Measurements from ENCODE around the gene HECW1. TPM values are rescaled to one million over a fixed set of nuclear protein-coding genes. Genes with fewer than 3 reads are reported as not detected.

Gene HECW1
- total RNA-seq, 1 donor = under 0.01 TPM

DNA sequence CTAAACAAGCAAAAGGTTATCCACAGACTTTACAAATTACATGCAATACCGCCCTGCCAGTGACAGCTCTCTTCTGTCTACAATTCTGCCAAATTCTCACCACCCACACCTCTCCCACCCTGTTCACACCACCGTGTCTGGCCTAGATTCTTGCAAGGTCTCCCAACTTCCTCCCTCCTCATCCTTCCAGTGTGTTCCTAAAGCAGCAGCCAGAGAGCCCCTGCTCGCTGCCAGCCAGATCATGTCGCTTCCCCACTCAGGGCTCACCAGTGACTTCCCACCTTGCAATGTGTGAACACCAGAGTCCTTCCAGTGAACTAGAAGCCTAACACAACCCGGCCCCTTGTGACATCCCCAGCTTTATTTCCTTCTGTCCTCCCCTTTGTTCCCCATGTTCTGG, 121.6 kb downstream of the HECW1 start:
- Histone ChIP-seq H3K9me3 (ENCODE audit: low read depth, low read length) (no peaks in the 10 kb centered on the region), H3K4me3 (ENCODE audit: low read length) (no peak overlapping the region), H3K27me3 (ENCODE audit: insufficient read depth, low read length) (peaks cover 5% of the 10 kb centered on the region), H3K4me1 (ENCODE audit: insufficient read depth, low read length) (no peaks in the 10 kb centered on the region)

DNA sequence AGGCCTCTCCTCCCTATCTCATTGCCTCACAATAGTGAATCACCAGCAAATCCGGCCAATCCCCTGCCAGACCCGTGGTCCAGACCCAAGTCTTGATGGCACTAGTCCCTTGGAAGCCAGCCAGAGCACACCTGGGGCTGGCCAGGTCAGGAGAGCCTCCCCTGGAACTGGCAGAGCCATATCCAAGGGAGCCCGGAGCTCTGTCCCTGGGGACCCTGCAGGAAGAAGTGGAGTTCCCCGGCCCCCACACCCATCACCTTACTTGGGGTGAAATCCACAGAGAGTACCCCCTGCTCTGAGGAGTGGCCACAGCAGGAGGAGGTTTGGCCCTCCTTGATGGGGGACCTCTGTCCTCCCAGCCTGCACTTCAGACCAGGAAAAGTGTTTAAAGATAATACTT, 122.5 kb downstream of the HECW1 start:
- Histone ChIP-seq H3K9me3 (ENCODE audit: low read depth, low read length) (no peaks in the 10 kb centered on the region), H3K4me1 (ENCODE audit: insufficient read depth, low read length) (no peaks in the 10 kb centered on the region), H3K27me3 (ENCODE audit: insufficient read depth, low read length) (no peaks in the 10 kb centered on the region), H3K4me3 (ENCODE audit: low read length) (no peak overlapping the region)

DNA sequence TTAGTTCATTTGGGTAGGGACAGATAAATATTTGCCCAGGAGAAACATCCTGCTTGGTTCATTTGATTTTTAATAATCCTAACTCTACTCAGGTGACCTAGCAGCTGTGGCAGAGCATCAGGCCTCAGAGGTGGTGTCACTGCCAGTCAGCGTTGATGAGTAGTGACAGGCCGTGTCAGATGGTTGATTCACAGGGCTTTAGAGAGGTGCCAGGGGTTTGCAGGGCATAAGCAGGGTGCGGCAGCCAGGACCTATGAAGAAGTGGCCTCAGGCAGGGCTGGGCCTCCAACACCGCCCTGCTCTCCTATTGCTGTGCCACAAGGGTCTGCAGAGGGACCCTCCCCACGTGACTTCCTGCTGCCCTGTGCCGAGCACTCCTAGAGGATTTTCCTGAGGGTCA, 128.1 kb downstream of the HECW1 start:
- no peaks in the 10 kb centered on the region for H3K27me3 ChIP-seq (ENCODE audit: insufficient read depth, low read length)
- no peaks in the 10 kb centered on the region for H3K9me3 ChIP-seq (ENCODE audit: low read depth, low read length)
- no peaks in the 10 kb centered on the region for H3K4me1 ChIP-seq (ENCODE audit: insufficient read depth, low read length)
- no peak overlapping the region for H3K4me3 ChIP-seq (ENCODE audit: low read length)

DNA sequence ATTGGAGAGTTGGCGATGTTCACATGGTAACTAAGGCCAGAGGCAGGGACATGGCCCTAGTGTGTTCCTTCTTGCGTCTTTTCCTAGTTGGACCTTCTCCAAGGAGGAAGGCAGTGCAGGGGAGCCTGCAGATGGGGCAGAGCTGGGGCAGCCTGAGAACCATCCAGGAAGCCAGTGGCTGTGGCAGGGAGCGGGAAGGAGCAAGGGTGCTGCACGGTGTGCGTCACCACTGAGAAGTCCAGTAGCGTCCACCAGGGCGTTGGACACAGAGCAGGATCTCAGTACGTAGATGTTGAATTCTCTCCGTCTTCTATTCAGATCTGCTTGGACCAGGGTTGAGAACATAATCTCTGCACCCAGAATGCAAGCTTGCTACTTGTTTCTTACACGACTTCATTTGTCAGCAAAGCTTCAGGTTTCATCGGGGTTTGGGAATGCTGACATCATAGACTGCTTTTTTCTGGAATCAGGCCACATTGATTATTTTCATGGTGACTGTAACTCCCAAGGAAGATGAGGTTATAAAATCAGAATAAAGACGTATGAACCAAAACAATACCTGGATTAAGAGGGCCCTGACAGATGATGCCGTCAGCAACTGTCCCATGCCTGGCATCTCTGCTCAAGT, 130.3 kb downstream of the HECW1 start:
- Histone ChIP-seq H3K4me1 (ENCODE audit: insufficient read depth, low read length) (no peaks in the 10 kb centered on the region), H3K9me3 (ENCODE audit: low read depth, low read length) (no peaks in the 10 kb centered on the region), H3K4me3 (ENCODE audit: low read length) (no peak overlapping the region), H3K27me3 (ENCODE audit: insufficient read depth, low read length) (no peaks in the 10 kb centered on the region)

DNA sequence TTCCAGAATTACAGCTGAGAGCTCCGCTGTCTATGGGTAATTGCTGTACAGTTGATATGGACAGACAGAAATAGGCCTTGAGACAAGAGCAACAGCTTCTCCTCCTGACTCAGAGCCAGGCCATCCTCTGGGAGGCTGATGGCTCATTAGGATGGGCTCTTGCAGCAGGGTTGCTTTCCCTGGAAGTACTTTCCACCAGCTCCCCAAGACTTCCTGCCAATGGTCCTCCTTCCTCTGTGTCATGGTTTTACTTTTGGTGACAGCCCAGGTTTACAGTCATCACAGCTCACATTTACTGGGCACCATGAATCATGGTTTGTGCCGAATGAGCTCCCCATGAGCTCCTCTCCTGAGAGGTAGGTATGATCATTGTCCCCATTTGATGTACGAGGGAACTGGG, 131.8 kb downstream of the HECW1 start:
- H3K9me3 ChIP-seq (ENCODE audit: low read depth, low read length) = no peaks in the 10 kb centered on the region
- H3K4me1 ChIP-seq (ENCODE audit: insufficient read depth, low read length) = no peaks in the 10 kb centered on the region

DNA sequence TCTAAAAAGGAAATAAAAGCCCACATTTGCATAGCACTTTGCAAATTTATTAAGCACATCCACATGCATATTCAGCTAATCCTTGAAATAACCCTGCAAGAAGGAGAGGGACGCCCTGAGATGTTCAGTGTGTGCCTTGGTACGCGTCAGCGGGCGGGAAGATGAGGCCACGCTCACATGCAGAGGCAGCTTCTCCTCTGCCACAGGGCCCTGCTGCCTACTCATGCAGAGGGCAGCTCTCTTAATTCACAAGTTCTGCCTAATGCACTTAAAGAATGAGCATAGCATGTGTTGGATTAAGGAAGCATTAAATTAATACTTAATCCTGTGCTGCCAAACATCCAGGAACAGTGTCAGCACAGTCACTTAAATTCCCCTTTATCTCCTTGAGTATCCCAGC, 132.3 kb downstream of the HECW1 start:
- H3K4me1 ChIP-seq (ENCODE audit: insufficient read depth, low read length) = no peaks in the 10 kb centered on the region
- no peaks in the 10 kb centered on the region for H3K9me3 ChIP-seq (ENCODE audit: low read depth, low read length)
- no peak overlapping the region for H3K4me3 ChIP-seq (ENCODE audit: low read length)
- H3K27me3 ChIP-seq (ENCODE audit: insufficient read depth, low read length) = no peaks in the 10 kb centered on the region

More for the DNA sequence above, 131.8 kb downstream of the HECW1 start:
- no peaks in the 10 kb centered on the region for H3K27me3 ChIP-seq (ENCODE audit: insufficient read depth, low read length)
- H3K4me3 ChIP-seq (ENCODE audit: low read length) = no peak overlapping the region

DNA sequence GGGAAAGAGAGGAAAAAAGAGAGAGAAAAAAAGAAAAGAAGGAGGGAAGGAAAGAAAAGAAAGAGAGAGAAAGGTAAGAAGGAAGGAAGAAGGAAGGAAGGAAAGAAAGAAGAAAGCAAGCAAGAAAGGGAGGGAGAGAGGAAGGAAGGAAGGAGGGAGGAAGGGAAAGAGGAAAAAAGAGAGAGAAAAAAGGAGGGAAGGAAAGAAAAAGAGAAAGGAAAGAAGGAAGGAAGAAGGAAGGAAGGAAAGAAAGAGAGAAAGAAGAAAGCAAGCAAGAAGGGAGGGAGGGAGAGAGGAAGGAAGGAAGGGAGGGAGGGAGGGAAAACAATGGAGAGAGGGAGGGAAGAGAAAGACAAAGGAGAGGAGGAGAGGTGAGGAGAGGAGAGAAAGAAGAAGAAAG, 135.3 kb downstream of the HECW1 start:
- Histone ChIP-seq H3K4me3 (ENCODE audit: low read length) (no peak overlapping the region), H3K9me3 (ENCODE audit: low read depth, low read length) (no peaks in the 10 kb centered on the region), H3K27me3 (ENCODE audit: insufficient read depth, low read length) (no peaks in the 10 kb centered on the region), H3K4me1 (ENCODE audit: insufficient read depth, low read length) (no peaks in the 10 kb centered on the region)

DNA sequence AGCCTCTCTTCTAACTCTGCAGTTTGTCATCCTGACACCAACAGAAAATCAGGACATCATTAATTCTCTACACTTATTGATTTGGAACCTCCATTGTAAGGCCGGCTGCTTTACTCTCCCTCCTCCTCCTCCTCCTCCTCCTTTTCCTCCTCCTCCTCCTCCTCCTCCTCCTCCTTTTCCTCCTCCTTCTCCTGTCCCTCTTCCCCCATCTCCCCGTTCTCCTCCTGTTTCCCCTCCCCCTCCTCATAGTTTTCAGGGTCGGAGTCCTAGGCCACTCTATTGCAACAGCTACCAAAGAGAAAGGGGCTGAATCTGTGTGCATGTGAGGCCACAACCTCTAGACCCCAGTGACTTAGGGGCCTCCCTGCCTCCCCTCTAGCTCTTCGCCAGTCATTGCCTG, 136.1 kb downstream of the HECW1 start:
- no peaks in the 10 kb centered on the region for H3K4me1 ChIP-seq (ENCODE audit: insufficient read depth, low read length)
- H3K27me3 ChIP-seq (ENCODE audit: insufficient read depth, low read length) = no peaks in the 10 kb centered on the region
- no peak overlapping the region for H3K4me3 ChIP-seq (ENCODE audit: low read length)
- no peaks in the 10 kb centered on the region for H3K9me3 ChIP-seq (ENCODE audit: low read depth, low read length)

DNA sequence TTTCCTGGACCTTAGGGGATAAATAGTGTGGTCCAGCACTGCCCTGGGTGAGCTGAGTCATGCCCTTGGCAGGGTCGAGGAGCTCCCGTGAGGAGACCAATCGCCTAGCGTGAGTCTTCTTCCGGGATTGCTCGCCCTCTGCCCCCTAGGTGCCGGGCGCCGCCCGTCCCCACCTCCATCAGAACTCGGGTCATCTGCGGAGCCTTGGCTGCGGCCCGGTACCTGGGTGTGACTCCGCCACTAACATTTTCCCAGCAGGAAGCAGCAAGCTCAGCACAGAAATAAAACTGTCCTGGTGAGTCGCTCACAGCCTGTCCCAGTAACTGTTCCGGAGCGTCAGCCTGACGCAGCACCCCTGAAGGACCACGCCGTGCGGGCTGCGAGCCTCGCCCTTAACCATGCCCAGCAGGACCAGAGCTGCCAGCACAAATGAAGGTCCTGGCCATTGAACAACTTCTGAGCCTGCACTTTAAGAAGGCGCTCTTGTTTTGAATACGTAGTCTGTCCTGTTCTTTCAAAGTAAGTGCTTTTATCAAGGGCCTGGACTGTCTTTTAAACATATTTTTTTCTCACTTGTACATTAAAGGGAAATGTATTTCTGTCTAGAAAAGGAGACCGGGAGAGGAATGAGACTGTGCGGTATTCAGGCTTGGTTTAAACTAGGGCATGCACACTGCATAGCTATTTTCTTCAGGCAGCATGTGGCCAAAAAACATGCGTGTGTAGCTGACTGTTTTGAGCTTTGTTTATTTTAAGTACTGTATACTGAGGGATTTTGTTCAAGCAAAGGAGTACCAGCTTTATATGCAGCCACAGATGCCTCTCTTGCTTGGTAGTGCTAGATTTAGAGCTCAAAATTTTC, 136.7 kb downstream of the HECW1 start:
- H3K4me3 ChIP-seq (ENCODE audit: low read length) = no peak overlapping the region
- no peaks in the 10 kb centered on the region for H3K4me1 ChIP-seq (ENCODE audit: insufficient read depth, low read length)
- no peaks in the 10 kb centered on the region for H3K27me3 ChIP-seq (ENCODE audit: insufficient read depth, low read length)
- H3K9me3 ChIP-seq (ENCODE audit: low read depth, low read length) = no peaks in the 10 kb centered on the region

DNA sequence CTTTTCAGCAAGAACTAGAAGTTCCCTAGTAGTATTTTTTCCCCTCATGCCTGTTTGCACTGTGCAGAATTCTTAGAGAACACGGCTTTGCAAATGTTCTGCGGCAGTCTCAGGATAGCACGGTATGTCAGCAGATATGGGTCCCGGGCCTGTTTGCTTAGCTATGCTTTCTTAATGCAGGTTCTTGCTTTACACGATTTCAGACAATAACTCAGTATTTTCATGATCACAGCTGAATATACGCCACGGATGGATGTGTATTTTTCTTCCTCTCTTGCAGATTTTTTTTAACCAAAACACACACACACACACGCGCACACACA, 137.3 kb downstream of the HECW1 start:
- Histone ChIP-seq H3K9me3 (ENCODE audit: low read depth, low read length) (no peaks in the 10 kb centered on the region), H3K4me1 (ENCODE audit: insufficient read depth, low read length) (no peaks in the 10 kb centered on the region), H3K4me3 (ENCODE audit: low read length) (no peak overlapping the region), H3K27me3 (ENCODE audit: insufficient read depth, low read length) (no peaks in the 10 kb centered on the region)

DNA sequence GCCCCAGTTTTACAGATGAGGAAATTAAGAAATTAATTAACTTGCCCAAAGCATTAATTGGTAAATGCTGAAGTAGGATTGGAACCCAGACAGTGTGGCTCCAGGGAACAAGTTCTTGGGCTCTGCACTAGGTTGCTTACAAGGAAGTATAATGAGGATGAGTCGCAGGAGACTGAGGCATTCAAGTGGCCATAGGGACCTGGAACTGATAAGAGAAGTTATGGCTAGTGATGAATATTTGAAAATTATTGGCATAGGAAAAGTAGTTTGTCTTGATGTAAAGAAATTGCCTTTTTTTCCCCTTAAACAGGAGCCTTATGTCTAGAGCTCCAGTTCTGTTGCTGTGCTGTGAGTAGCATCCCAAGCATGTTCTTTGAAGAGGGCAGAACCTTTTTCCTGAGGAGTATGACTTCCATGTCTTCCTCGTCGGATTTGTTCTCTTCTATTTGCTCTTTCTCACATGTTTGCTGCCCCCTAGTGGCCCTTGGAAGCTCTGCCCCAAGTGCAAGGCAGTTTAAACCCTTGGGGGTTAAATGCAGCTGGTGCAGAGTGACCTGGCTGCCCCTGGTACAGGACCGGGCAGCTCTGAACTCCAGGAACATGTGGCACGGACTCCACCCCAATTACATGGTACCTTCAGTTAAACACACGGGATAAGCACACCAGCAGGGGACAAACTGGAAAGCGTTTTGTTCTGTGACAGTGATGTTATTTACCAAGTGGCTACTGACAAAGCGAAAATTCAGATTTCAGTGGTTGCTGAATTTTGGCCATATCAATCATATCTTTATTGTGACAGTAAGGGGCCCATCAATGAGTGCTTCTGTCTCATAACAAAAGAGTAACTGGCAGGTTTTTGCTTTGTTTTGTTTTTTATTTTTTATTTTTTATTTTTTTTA, 148.8 kb downstream of the HECW1 start:
- Histone ChIP-seq H3K27me3 (ENCODE audit: insufficient read depth, low read length) (peaks cover 3% of the 10 kb centered on the region), H3K9me3 (ENCODE audit: low read depth, low read length) (no peaks in the 10 kb centered on the region), H3K4me3 (ENCODE audit: low read length) (no peak overlapping the region), H3K4me1 (ENCODE audit: insufficient read depth, low read length) (no peaks in the 10 kb centered on the region)

DNA sequence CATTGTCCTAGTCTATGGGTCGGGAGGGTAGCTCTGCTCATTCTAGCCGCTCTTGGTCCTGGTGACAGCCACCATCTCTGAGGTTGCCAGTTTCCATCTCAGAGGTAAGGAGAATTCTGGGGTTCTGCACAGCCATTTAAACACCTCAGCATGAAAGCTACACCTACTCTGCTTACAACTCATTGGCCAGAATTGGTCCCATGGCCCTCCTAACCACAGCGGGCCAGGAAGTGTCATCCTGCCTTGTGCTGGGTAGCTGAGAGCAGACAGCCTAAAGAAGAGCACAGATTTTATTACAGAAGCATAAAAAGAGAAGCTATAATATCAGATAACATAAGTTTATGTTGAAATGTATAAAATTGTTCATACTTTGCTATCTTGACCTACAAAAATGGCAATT, 152.7 kb downstream of the HECW1 start:
- Histone ChIP-seq H3K27me3 (ENCODE audit: insufficient read depth, low read length) (peaks cover 6% of the 10 kb centered on the region), H3K9me3 (ENCODE audit: low read depth, low read length) (no peaks in the 10 kb centered on the region), H3K4me1 (ENCODE audit: insufficient read depth, low read length) (no peaks in the 10 kb centered on the region), H3K4me3 (ENCODE audit: low read length) (no peak overlapping the region)

DNA sequence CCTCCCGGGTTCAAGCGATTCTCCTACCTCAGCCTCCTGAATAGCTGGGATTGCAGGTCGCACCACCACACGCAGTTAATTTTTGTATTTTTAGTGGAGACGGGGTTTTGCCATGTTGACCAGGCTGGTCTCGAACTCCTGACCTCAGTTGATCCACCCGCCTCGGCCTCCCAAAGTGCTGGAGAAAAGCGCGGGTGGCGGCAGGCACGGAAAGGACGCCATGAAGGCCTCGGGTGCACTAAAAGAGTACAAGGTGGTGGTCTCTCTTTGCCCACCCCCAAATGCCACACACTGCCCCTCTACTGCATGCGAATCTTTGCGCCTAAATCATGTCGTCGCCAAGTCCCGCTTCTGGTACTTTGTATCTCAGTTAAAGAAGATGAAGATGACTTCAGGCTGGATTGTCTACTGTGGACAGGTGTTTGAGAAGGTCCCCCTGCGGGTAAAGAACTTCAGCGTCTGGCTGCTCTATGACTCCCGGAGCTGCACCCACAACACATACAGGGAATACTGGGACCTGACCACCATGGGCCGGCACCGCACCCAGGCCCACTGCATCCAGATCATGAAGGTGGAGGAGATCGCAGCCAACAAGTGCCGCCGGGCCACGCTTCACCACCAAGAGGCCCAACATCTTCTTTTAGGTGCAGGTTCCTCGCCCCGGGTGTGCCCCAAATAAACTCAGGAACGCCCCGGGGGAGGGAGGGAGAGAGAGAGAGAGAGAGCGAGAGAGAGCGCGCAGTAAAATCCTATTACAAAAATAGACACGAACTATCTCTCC, 161.7 kb downstream of the HECW1 start:
- Histone ChIP-seq H3K4me1 (ENCODE audit: insufficient read depth, low read length) (no peaks in the 10 kb centered on the region), H3K4me3 (ENCODE audit: low read length) (no peak overlapping the region), H3K27me3 (ENCODE audit: insufficient read depth, low read length) (peaks cover 7% of the 10 kb centered on the region), H3K9me3 (ENCODE audit: low read depth, low read length) (peaks cover 8% of the 10 kb centered on the region)

DNA sequence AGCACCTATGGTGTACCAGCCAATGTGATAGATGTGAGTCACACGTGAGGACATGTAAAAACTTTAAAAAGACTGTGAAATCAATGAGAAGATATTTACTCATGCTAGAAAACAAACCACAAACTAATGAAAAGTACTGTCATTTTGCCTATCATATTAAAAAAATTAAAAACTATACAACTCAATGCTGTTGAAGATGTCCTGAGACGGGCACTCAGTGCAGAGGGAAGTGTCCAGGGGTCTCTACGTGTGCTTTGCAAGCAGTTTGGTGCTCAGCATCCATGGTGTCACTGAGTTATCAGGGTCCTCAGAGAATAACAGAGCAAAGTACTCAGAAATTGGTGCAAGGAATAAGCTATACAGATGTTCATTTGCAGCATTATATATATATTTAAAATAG, 162.3 kb downstream of the HECW1 start:
- H3K4me1 ChIP-seq (ENCODE audit: insufficient read depth, low read length) = no peaks in the 10 kb centered on the region
- H3K9me3 ChIP-seq (ENCODE audit: low read depth, low read length) = peaks cover 8% of the 10 kb centered on the region
- H3K4me3 ChIP-seq (ENCODE audit: low read length) = no peak overlapping the region
- H3K27me3 ChIP-seq (ENCODE audit: insufficient read depth, low read length) = peaks cover 3% of the 10 kb centered on the region

DNA sequence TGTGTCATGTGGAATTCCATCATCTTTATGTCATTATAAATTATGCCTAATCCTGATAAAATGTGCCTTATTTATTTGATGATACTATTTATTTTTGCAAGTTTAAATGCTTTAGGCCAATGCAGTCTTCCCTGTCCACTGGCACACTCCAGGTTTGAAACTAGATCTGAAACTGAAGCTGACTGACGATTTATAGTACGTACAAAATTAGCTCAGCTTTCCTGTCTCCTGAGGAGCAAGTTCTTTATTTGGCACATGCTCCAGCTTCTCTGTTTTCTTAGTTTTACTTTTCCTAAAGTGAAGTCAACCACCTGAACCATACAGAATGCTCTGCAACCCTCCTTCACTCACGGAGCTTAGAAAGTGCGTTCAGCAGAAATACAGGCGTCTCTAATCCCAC, 164.1 kb downstream of the HECW1 start:
- H3K9me3 ChIP-seq (ENCODE audit: low read depth, low read length) = peaks cover 2% of the 10 kb centered on the region
- no peaks in the 10 kb centered on the region for H3K4me1 ChIP-seq (ENCODE audit: insufficient read depth, low read length)
- no peaks in the 10 kb centered on the region for H3K27me3 ChIP-seq (ENCODE audit: insufficient read depth, low read length)
- no peak overlapping the region for H3K4me3 ChIP-seq (ENCODE audit: low read length)
